Motor neuron (in vitro differentiated cells): ENCODE measurements around the gene CD86. TPM values are rescaled to one million over a fixed set of nuclear protein-coding genes. Genes with fewer than 3 reads are reported as not detected.

ENCODE experiments used
- ATAC-seq, 8 experiments: fragments of 200-7000 bp; cut with Tn5 transposase; replicated peaks in 6 of 8; 2 replicates each; pipeline ENCODE4 v1.8.0; 2021; ENCODE audit warnings: mild to moderate bottlenecking in 8 of 8, moderate library complexity in 8 of 8
- H3K27ac ChIP-seq, 2 donors: fragments of 250-450 bp; sonication (Bioruptor Pico); 2 replicates each; pipeline ENCODE4 v1.9.0; 2021; ENCODE audit warnings: antibody characterized with exemption in 2 of 2, mild to moderate bottlenecking in 2 of 2, moderate library complexity in 1 of 2
- H3K4me1 ChIP-seq, 2 donors: fragments of 250-450 bp; sonication (Bioruptor Pico); replicated peaks in 1 of 2; 2 replicates each; pipeline ENCODE4 v1.6.1; 2021; ENCODE audit warnings: antibody characterized with exemption in 2 of 2, mild to moderate bottlenecking in 2 of 2, moderate library complexity in 1 of 2
- H3K4me3 ChIP-seq, 5 donors: fragments of 250-450 bp; sonication (Bioruptor Pico); 2 replicates each; pipeline ENCODE4 v1.9.0; 2021; ENCODE audit warnings: antibody characterized with exemption in 5 of 5, mild to moderate bottlenecking in 5 of 5, moderate library complexity in 4 of 5
- WGBS, 10 experiments: fragments of 450-650 bp; shearing (Covaris generic); methylation state at CpG; one replicate each; pipeline ENCODE4 v1.0.0; 2022; 5-methylcytosine and 5-hydroxymethylcytosine counted together
- in situ Hi-C, 9 experiments: fragments of 400-800 bp; cut with MboI; loops; one replicate each; pipeline ENCODE4 v1.15.0; 2021; ENCODE audit warnings: low sequenced_read_pairs in 9 of 9, low pct_unique_long_range_greater_than_20kb in 2 of 9; ENCODE audit not compliant: unreplicated experiment in 9 of 9
- total RNA-seq, 8 experiments: library from RNA; unstranded; fragments of 300-600 nt; gene quantifications; 2 replicates each; pipeline versions ENCODE4 v1.2.3 to v1.2.4, GENCODE V29; 2022

CD86 gene
- total RNA-seq, 8 experiments from 2014 or later: 0.17 to 0.91 (median 0.57) TPM; not detected in 4

GRCh38 chr3:122067214-122067550, 12.0 kb downstream of the CD86 start:
- Histone ChIP-seq H3K4me1 (peaks cover 0 to 8% of the 10 kb centered on the region in 2 donors), H3K4me3 (no peak overlapping the region), H3K27ac (no peak overlapping the region)
- 47 to 76% (median 62%) methylated on average over 1 to 5 of the region's 5 CpGs for WGBS, 10 experiments
- ATAC-seq: no peak
- in situ Hi-C loops: no loop called here

DNA sequence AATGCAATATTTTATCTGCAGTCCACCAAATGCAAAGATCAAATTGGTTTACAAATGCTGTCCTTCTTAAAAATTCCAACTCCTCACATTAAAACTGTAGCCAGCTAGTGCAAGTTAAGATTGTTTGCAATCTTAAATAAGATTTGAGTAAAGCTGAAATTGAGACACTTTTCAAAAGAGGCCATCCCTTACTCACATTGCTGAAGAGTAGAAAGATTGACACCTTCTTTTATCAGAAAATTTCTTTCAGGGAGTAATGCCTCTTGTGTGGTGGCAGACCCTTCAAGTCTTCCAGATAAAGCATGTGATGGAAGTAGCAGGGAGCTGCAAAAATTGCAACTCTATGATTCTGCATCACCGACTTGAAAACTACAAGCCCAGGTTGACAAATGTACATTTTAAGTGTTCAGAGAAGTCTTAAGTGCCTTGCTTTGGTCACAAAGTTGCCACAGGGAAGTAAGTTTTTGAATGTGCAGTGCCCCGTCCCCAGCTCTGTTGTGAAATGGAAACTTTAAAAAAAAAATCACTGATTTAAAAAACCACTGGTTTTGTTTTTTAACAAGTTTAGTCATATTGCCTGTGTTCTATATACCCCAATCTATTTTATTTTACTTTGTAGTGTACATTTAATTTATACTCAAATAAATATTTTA, 12.6 kb downstream of the CD86 start:
- Histone ChIP-seq H3K27ac (no peak overlapping the region), H3K4me3 (no peak overlapping the region), H3K4me1 (peaks cover 0 to 8% of the 10 kb centered on the region in 2 donors)
- no peak for ATAC-seq
- in situ Hi-C loops: no loop called here
- 7 to 100% (median 67%) methylated on average over 1 to 2 of the region's 2 CpGs; no CpG with 5 or more reads in 1 of the 10 experiments for WGBS, 10 experiments

GRCh38 chr3:122074621-122075265, 19.6 kb downstream of the CD86 start:
- H3K27ac ChIP-seq: no peak overlapping the region
- in situ Hi-C loops: loop anchor here in 1 of 9 experiments (25.0 kb wide), 1 partner anchor 212 kb away; no protein-coding TSS in a partner anchor
- no peak for ATAC-seq
- no peak overlapping the region for H3K4me3 ChIP-seq
- peaks cover 0 to 2% of the 10 kb centered on the region in 2 donors for H3K4me1 ChIP-seq
- 0 to 100% (median 79%) methylated on average over 1 to 6 of the region's 6 CpGs for WGBS, 10 experiments

DNA sequence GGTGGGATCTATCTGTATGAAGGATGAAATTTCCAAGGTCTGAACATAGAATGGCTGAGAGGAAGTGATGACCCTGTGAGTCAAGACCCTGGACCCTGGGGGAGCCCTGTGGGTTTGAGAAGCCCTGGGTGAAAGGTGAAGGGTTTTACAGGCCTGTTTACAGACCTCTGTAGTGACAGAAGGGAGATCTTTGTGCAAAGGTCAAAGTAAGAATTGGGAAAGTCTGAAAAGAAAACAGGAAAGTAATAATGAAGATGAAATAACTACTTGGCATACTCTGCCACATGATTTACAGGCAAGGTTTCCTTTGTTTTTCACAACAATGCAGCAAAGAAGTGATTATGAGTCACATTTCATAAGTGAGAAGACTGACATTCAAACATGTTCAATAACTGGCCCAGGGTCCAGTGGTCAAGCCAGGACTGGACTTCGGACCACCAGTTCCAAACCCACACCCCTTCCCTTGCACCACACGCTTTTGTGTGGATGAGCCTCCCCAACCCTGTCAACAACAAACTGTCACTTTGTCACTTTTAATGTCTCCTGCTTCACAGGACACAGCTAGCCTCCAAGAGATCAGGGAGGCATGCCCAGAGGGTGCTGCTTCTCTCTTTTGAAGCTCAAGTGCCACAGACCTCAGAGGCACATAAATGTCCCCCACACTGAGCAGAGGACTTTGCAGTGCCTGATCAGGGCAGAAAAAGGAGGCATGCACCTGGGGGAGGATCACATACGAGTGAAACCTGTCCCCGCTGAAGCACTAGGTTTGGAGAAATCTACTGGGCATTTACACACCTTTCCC, 21.5 kb downstream of the CD86 start:
- ATAC-seq: no peak
- in situ Hi-C loops: loop anchor here in 1 of 9 experiments (25.0 kb wide), 1 partner anchor 214 kb away; no protein-coding TSS in a partner anchor
- no peak overlapping the region for H3K4me3 ChIP-seq
- H3K4me1 ChIP-seq: peaks cover 0 to 2% of the 10 kb centered on the region in 2 donors
- H3K27ac ChIP-seq: no peak overlapping the region
- 38 to 100% (median 65%) methylated on average over 2 to 3 of the region's 4 CpGs; no CpG with 5 or more reads in 5 of the 10 experiments for WGBS, 10 experiments

- ATAC-seq: peak in 2 of 8 experiments; percentile 21 to 81
- H3K4me1 ChIP-seq: peaks cover 0 to 2% of the 10 kb centered on the region in 2 donors
- H3K4me3 ChIP-seq: no peak overlapping the region
- in situ Hi-C loops: loop anchor here in 1 of 9 experiments (25.0 kb wide), 1 partner anchor 215 kb away; no protein-coding TSS in a partner anchor
- WGBS, 10 experiments: 15 to 100% (median 70%) methylated on average over 1 to 9 of the region's 9 CpGs; no CpG with 5 or more reads in 2 of the 10 experiments
- no peak overlapping the region for H3K27ac ChIP-seq
These were observed 22.4 kb downstream of the CD86 start for GRCh38 chr3:122077293-122078234.

DNA sequence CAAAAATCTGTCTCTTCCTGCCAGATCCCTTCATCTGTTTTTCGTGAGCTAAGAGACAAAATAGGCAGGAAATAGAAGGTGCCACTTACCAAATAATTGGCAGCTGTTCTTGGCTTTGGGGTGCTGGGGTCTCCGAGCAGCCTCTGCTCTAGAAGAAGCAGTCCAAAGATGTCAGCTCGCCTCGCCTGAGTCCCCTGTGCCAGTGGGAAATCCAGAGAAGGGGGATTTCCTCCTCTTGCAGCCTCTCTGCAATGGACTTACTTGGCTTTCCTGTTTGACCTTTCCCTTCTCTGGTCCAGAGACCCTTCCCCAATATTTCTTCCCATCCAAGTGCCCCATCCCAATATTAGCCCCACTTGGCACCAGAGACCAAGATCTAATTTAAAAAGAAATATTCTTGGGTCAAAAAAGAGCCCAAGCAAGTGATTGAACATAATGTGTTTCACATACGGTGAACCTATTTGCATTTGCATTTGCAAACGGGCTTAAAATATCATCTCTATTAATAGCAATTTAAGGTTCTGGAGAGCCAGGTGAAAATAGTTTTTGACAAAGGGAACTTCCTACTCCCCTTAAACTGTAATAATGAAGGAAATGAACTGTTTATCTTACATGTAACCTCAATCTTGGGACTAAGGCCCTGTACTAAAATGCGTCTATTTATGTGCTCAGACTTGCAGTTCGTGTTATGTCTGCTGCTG, 23.2 kb downstream of the CD86 start:
- no peak overlapping the region for H3K4me3 ChIP-seq
- peaks cover 0 to 2% of the 10 kb centered on the region in 2 donors for H3K4me1 ChIP-seq
- no peak for ATAC-seq
- in situ Hi-C loops: loop anchor here in 1 of 9 experiments (25.0 kb wide), 1 partner anchor 216 kb away; no protein-coding TSS in a partner anchor
- H3K27ac ChIP-seq: no peak overlapping the region
- 8 to 100% (median 81%) methylated on average over 1 to 7 of the region's 8 CpGs; no CpG with 5 or more reads in 1 of the 10 experiments for WGBS, 10 experiments

DNA sequence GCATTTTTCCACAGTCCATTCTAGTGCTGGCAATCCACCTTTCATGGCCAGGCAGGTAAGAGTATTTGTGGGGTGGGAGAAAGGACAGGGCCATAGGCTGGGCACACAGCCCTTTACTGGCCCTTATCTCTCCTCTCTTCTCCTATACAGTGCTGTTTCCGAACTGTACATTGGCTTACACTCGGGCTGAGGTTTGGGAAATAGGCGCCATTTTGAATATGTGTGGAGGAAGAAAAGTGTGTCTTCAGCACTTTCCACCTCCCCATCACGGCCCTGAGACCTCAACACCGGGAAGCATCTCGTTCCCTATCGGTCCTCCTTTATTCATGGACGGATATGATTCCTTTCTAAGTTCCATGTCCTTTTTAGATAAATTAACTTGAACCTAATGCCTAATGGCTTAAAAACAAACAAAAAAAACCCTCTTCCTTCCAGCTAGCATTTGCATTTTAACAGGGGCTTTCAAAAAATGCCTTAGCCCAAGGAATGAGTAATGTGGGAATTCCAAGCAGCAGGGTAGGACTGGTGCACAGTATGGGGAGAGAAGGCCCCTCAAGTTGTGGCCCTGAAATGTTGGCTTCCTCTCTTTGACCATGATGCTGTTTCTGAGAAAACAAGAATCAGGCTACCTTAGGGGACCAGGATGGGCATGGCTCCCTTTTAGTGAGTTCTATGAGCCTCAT, 24.5 kb downstream of the CD86 start:
- WGBS, 10 experiments: 16 to 100% (median 60%) methylated on average over 2 to 6 of the region's 8 CpGs; no CpG with 5 or more reads in 3 of the 10 experiments
- H3K4me3 ChIP-seq: no peak overlapping the region
- no peak overlapping the region for H3K27ac ChIP-seq
- in situ Hi-C loops: loop anchor here in 1 of 9 experiments (25.0 kb wide), 1 partner anchor 217 kb away; no protein-coding TSS in a partner anchor
- ATAC-seq: no peak
- H3K4me1 ChIP-seq: peaks cover 0 to 2% of the 10 kb centered on the region in 2 donors

GRCh38 chr3:122080207-122080587, 25.0 kb downstream of the CD86 start:
- 22 to 91% (median 73%) methylated on average over 5 to 9 of the region's 9 CpGs; no CpG with 5 or more reads in 1 of the 10 experiments for WGBS, 10 experiments
- H3K4me1 ChIP-seq: peaks cover 0 to 2% of the 10 kb centered on the region in 2 donors
- no peak overlapping the region for H3K27ac ChIP-seq
- in situ Hi-C loops: loop anchor here in 1 of 9 experiments (25.0 kb wide), 1 partner anchor 218 kb away; no protein-coding TSS in a partner anchor
- H3K4me3 ChIP-seq: no peak overlapping the region
- ATAC-seq: no peak

GRCh38 chr3:122081543-122082247, 26.5 kb downstream of the CD86 start:
- H3K4me1 ChIP-seq: peaks cover 0 to 2% of the 10 kb centered on the region in 2 donors
- in situ Hi-C loops: loop anchor here in 1 of 9 experiments (25.0 kb wide), 1 partner anchor 219 kb away; no protein-coding TSS in a partner anchor
- ATAC-seq: no peak
- no peak overlapping the region for H3K4me3 ChIP-seq
- no peak overlapping the region for H3K27ac ChIP-seq
- WGBS, 10 experiments: 0 to 80% (median 48%) methylated on average over 1 to 7 of the region's 7 CpGs; no CpG with 5 or more reads in 2 of the 10 experiments

DNA sequence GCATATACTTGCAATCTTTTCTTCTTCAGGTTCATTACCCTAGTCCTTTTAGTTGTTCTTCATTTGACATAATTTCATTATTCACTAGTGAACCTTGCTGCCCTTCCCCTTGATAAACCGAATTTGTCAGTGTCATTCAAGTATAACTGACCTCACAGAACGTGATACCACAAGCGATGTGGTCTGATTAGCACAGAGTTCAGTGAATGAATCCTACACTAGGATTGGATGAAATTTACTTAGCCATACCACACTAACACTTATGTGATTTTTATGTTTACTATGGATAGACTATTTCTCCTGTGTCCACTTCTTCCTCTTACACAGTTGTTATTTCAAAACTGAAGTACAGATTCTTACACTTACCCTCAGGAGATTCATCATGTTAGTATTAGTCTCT, 27.2 kb downstream of the CD86 start:
- no peak for ATAC-seq
- Histone ChIP-seq H3K27ac (no peak overlapping the region), H3K4me1 (peaks cover 0 to 1% of the 10 kb centered on the region in 2 donors), H3K4me3 (no peak overlapping the region)
- 0 to 100% (median 26%) methylated on average over 1 to 3 of the region's 3 CpGs; no CpG with 5 or more reads in 1 of the 10 experiments for WGBS, 10 experiments
- in situ Hi-C loops: loop anchor here in 1 of 9 experiments (25.0 kb wide), 1 partner anchor 220 kb away; no protein-coding TSS in a partner anchor
